Trophoblast cell (in vitro differentiated cells and primary cell): ENCODE measurements around the gene ACAP3.

Experiments used
- DNase-seq, 2 donors: peaks; one replicate each; pipeline ENCODE4 v3.0.0-alpha.2; 2016
- H2AFZ ChIP-seq: 2 replicates; pipeline ENCODE4 v1.6.1; 2013; ENCODE audit warnings: low read length, moderate library complexity, mild to moderate bottlenecking; ENCODE audit not compliant: insufficient read depth, poor library complexity
- H2AK5ac ChIP-seq: 2 replicates; pipeline ENCODE4 v1.6.1; 2013; ENCODE audit warnings: mild to moderate bottlenecking, low read length
- H2BK120ac ChIP-seq: 2 replicates; pipeline ENCODE4 v1.6.1; 2013; ENCODE audit warnings: low read length, mild to moderate bottlenecking, moderate library complexity; ENCODE audit not compliant: insufficient read depth, poor library complexity
- H2BK12ac ChIP-seq: 2 replicates; pipeline ENCODE4 v1.6.1; 2013; ENCODE audit warnings: mild to moderate bottlenecking, low read length, moderate library complexity
- H2BK5ac ChIP-seq: 2 replicates; pipeline ENCODE4 v1.6.1; 2013; ENCODE audit warnings: low read length, low read depth, moderate library complexity, mild to moderate bottlenecking; ENCODE audit not compliant: poor library complexity
- H3K14ac ChIP-seq: 2 replicates; pipeline ENCODE4 v1.6.1; 2013; ENCODE audit warnings: mild to moderate bottlenecking, low read length
- H3K18ac ChIP-seq: 2 replicates; pipeline ENCODE4 v1.6.1; 2013; ENCODE audit warnings: mild to moderate bottlenecking, low read length
- H3K23ac ChIP-seq: 2 replicates; pipeline ENCODE4 v1.6.1; 2013; ENCODE audit warnings: low read length
- H3K27ac ChIP-seq: 2 replicates; pipeline ENCODE4 v1.5.1; 2013; ENCODE audit warnings: low read depth, mild to moderate bottlenecking, inconsistent platforms, low read length, moderate library complexity
- H3K27me3 ChIP-seq: 2 replicates; pipeline ENCODE4 v1.6.1; 2013; ENCODE audit warnings: inconsistent platforms, mild to moderate bottlenecking, low read length, moderate library complexity; ENCODE audit not compliant: insufficient read depth
- H3K36me3 ChIP-seq, 2 experiments: 1 replicate in 1 of 2; 2 replicates in 1 of 2; pipeline ENCODE4 v1.6.1; 2013; ENCODE audit warnings: low read length in 2 of 2, mild to moderate bottlenecking in 2 of 2, moderate library complexity in 1 of 2; ENCODE audit not compliant: insufficient read depth in 2 of 2, control insufficient read depth in 1 of 2
- H3K4ac ChIP-seq: 2 replicates; pipeline ENCODE4 v1.6.1; 2013; ENCODE audit warnings: low read depth, mild to moderate bottlenecking, low read length, moderate library complexity
- H3K4me1 ChIP-seq, 2 experiments: 1 replicate in 1 of 2; 2 replicates in 1 of 2; pipeline ENCODE4 v1.6.1; 2013; ENCODE audit warnings: low read length in 2 of 2, mild to moderate bottlenecking in 2 of 2, moderate library complexity in 1 of 2; ENCODE audit not compliant: insufficient read depth in 2 of 2, control insufficient read depth in 1 of 2
- H3K4me2 ChIP-seq: 2 replicates; pipeline ENCODE4 v1.6.1; 2013; ENCODE audit warnings: inconsistent platforms, mild to moderate bottlenecking, low read length, moderate library complexity
- H3K4me3 ChIP-seq: 2 replicates; pipeline ENCODE4 v1.5.1; 2013; ENCODE audit warnings: mild to moderate bottlenecking, low read depth, low read length, inconsistent platforms
- H3K79me1 ChIP-seq: one replicate; pipeline ENCODE4 v1.6.1; 2013; ENCODE audit warnings: low read length
- H3K79me2 ChIP-seq: 2 replicates; pipeline ENCODE4 v1.6.1; 2013; ENCODE audit warnings: low read length, mild to moderate bottlenecking; ENCODE audit not compliant: control insufficient read depth, insufficient read depth, poor library complexity
- H3K9ac ChIP-seq: 2 replicates; pipeline ENCODE4 v1.6.1; 2013; ENCODE audit warnings: mild to moderate bottlenecking, low read length
- H3K9me3 ChIP-seq: 2 replicates; pipeline ENCODE4 v1.6.1; 2013; ENCODE audit warnings: low read depth, mild to moderate bottlenecking, control low read depth, inconsistent platforms, low read length; ENCODE audit not compliant: insufficient read depth
- H4K12ac ChIP-seq: 2 replicates; pipeline ENCODE4 v1.6.1; 2013; ENCODE audit warnings: low read depth, mild to moderate bottlenecking, low read length, moderate library complexity
- H4K8ac ChIP-seq: 2 replicates; pipeline ENCODE4 v1.6.1; 2013; ENCODE audit warnings: low read depth, mild to moderate bottlenecking, low read length, moderate library complexity
- H4K91ac ChIP-seq: one replicate; pipeline ENCODE4 v1.6.1; 2013; ENCODE audit warnings: low read depth, mild to moderate bottlenecking, low read length, moderate library complexity
- WGBS: extraction: QIAGEN DNeasy Blood & Tissue Kit; methylation state at CpG from one replicate; pipeline ENCODE4 v1.1.7; 2013; ENCODE audit warnings: missing lambda C conversion rate; ENCODE audit not compliant: insufficient read length, insufficient coverage; ENCODE audit errors: extremely low coverage; 5-methylcytosine and 5-hydroxymethylcytosine counted together

The ACAP3 gene

GRCh38 chr1:1302951-1303509 lies 4.7 kb downstream of the ACAP3 start:
- H3K4ac ChIP-seq: no peak overlapping the region
- H3K4me3 ChIP-seq: no peak overlapping the region
- no peak overlapping the region for H2BK120ac ChIP-seq
- H2BK5ac ChIP-seq: no peak overlapping the region
- H3K27ac ChIP-seq: no peak overlapping the region
- peaks cover 2 to 4% of the 10 kb centered on the region in 2 experiments for H3K36me3 ChIP-seq
- H3K9me3 ChIP-seq: peaks cover 2% of the 10 kb centered on the region
- H3K79me2 ChIP-seq: peaks cover 12% of the 10 kb centered on the region
- peak overlapping the region; percentile 16 for H2AK5ac ChIP-seq
- H3K27me3 ChIP-seq: no peaks in the 10 kb centered on the region
- no peak overlapping the region for H4K91ac ChIP-seq
- H3K18ac ChIP-seq: peak overlapping the region; percentile 45
- peaks cover 17% of the 10 kb centered on the region for H3K79me1 ChIP-seq
- no peak overlapping the region for H3K4me2 ChIP-seq
- H3K23ac ChIP-seq: no peak overlapping the region
- no peak overlapping the region for H3K9ac ChIP-seq
- H4K12ac ChIP-seq: no peak overlapping the region
- WGBS: no CpG with 5 or more reads among the region's 31 CpGs
- H3K14ac ChIP-seq: no peak overlapping the region
- H2BK12ac ChIP-seq: no peak overlapping the region
- no peak overlapping the region for H4K8ac ChIP-seq
- peaks cover 35 to 39% of the 10 kb centered on the region in 2 experiments for H3K4me1 ChIP-seq
- no peak for DNase-seq
- no peak overlapping the region for H2AFZ ChIP-seq

GRCh38 chr1:1302006-1302430 lies 5.7 kb downstream of the ACAP3 start:
- Histone ChIP-seq H2BK120ac (no peak overlapping the region), H3K4me1 (peaks cover 35 to 39% of the 10 kb centered on the region in 2 experiments), H3K27me3 (no peaks in the 10 kb centered on the region), H2BK12ac (no peak overlapping the region), H3K9ac (no peak overlapping the region), H3K9me3 (peaks cover 5% of the 10 kb centered on the region), H4K91ac (no peak overlapping the region), H3K18ac (no peak overlapping the region), H3K36me3 (peaks cover 7 to 10% of the 10 kb centered on the region in 2 experiments), H4K12ac (no peak overlapping the region), H2AK5ac (no peak overlapping the region), H3K23ac (no peak overlapping the region), H3K14ac (no peak overlapping the region), H3K4ac (no peak overlapping the region), H3K4me3 (no peak overlapping the region), H2AFZ (no peak overlapping the region), H2BK5ac (no peak overlapping the region), H3K27ac (no peak overlapping the region), H3K4me2 (no peak overlapping the region), H3K79me1 (peaks cover 13% of the 10 kb centered on the region), H4K8ac (no peak overlapping the region), H3K79me2 (peaks cover 7% of the 10 kb centered on the region)
- no peak for DNase-seq
- WGBS: no CpG with 5 or more reads among the region's 9 CpGs

GRCh38 chr1:1300352-1300739 lies 7.4 kb downstream of the ACAP3 start:
- H2BK5ac ChIP-seq: no peak overlapping the region
- WGBS: no CpG with 5 or more reads among the region's 12 CpGs
- H3K27ac ChIP-seq: no peak overlapping the region
- peaks cover 10% of the 10 kb centered on the region for H3K79me1 ChIP-seq
- no peak overlapping the region for H3K4me3 ChIP-seq
- H2BK120ac ChIP-seq: no peak overlapping the region
- H3K4ac ChIP-seq: no peak overlapping the region
- peaks cover 4% of the 10 kb centered on the region for H3K79me2 ChIP-seq
- peaks cover 8% of the 10 kb centered on the region for H3K9me3 ChIP-seq
- H3K4me1 ChIP-seq: peaks cover 22 to 23% of the 10 kb centered on the region in 2 experiments
- no peak overlapping the region for H2AK5ac ChIP-seq
- no peak overlapping the region for H3K9ac ChIP-seq
- peaks cover 22 to 24% of the 10 kb centered on the region in 2 experiments for H3K36me3 ChIP-seq
- no peak overlapping the region for H3K23ac ChIP-seq
- H2BK12ac ChIP-seq: no peak overlapping the region
- no peak overlapping the region for H4K12ac ChIP-seq
- no peak overlapping the region for H3K4me2 ChIP-seq
- no peak overlapping the region for H3K18ac ChIP-seq
- no peak overlapping the region for H3K14ac ChIP-seq
- no peak overlapping the region for H4K8ac ChIP-seq
- H2AFZ ChIP-seq: no peak overlapping the region
- H3K27me3 ChIP-seq: no peaks in the 10 kb centered on the region
- no peak overlapping the region for H4K91ac ChIP-seq
- DNase-seq: peak in 1 of 2 donors; percentile 52

GRCh38 chr1:1299686-1300351 lies 7.9 kb downstream of the ACAP3 start:
- Histone ChIP-seq H3K4ac (no peak overlapping the region), H3K4me1 (peaks cover 17 to 18% of the 10 kb centered on the region in 2 experiments), H4K91ac (no peak overlapping the region), H3K36me3 (peaks cover 26 to 28% of the 10 kb centered on the region in 2 experiments), H4K8ac (no peak overlapping the region), H3K4me2 (no peak overlapping the region), H3K18ac (no peak overlapping the region), H3K14ac (no peak overlapping the region), H3K27me3 (no peaks in the 10 kb centered on the region), H2BK120ac (no peak overlapping the region), H3K79me1 (peaks cover 4% of the 10 kb centered on the region), H2BK5ac (no peak overlapping the region), H2AFZ (no peak overlapping the region), H3K79me2 (peaks cover 3% of the 10 kb centered on the region), H3K4me3 (no peak overlapping the region), H3K23ac (no peak overlapping the region), H2BK12ac (no peak overlapping the region), H3K9me3 (peaks cover 8% of the 10 kb centered on the region), H4K12ac (no peak overlapping the region), H2AK5ac (no peak overlapping the region), H3K9ac (no peak overlapping the region), H3K27ac (no peak overlapping the region)
- no peak for DNase-seq
- no CpG with 5 or more reads among the region's 22 CpGs for WGBS
